HEK293 (cell line): ENCODE results near the gene FAM72B.
"Not testable (repeated sequence)": the region's sequence is repeated elsewhere in the genome, so short reads cannot be mapped to it uniquely, and the experiment has no call there.

ENCODE experiments used
- HOXA7 ChIP-seq: sonication (generic); formaldehyde crosslinking; IDR thresholded peaks from 2 replicates; pipeline ENCODE4 v1.8.1; 2022; ENCODE audit warnings: missing genetic modification reagents, borderline replicate concordance
- REST ChIP-seq: fragments of 450-650 bp; formaldehyde crosslinking; IDR thresholded peaks from 2 replicates; pipeline ENCODE4 v1.5.1; 2016; ENCODE audit warnings: missing biosample characterization, missing genetic modification characterization
- TCF7L2 ChIP-seq: IDR thresholded peaks from 2 replicates; pipeline ENCODE4 v1.6.1; 2011; ENCODE audit warnings: low read depth, mild to moderate bottlenecking, inconsistent platforms, low read length, moderate library complexity, borderline replicate concordance
- ZFP37 ChIP-seq: fragments of 450-650 bp; formaldehyde crosslinking; IDR thresholded peaks from 2 replicates; pipeline ENCODE4 v1.5.1; 2016; ENCODE audit warnings: missing biosample characterization, missing genetic modification characterization
- ZNF10 ChIP-seq: fragments of 450-650 bp; formaldehyde crosslinking; IDR thresholded peaks from 2 replicates; pipeline ENCODE4 v1.5.1; 2017; ENCODE audit warnings: missing biosample characterization, missing genetic modification characterization
- ZNF561 ChIP-seq: fragments of 450-650 bp; IDR thresholded peaks from 2 replicates; pipeline ENCODE4 v1.5.1; 2018; ENCODE audit warnings: missing biosample characterization, missing genetic modification characterization, borderline replicate concordance
- ZNF623 ChIP-seq: fragments of 450-650 bp; formaldehyde crosslinking; IDR thresholded peaks from 2 replicates; pipeline ENCODE4 v1.5.1; 2016; ENCODE audit warnings: missing biosample characterization, missing genetic modification characterization
- ZNF837 ChIP-seq: fragments of 450-650 bp; formaldehyde crosslinking; IDR thresholded peaks from 2 replicates; pipeline ENCODE4 v1.5.1; 2016; ENCODE audit warnings: missing biosample characterization, missing genetic modification characterization
- TF ChIP-seq, protein P1 (sequence below): fragments of 450-650 bp; formaldehyde crosslinking; IDR thresholded peaks from 2 replicates; pipeline ENCODE4 v1.5.1; 2016; ENCODE audit warnings: missing biosample characterization, missing genetic modification characterization
- TF ChIP-seq, protein P2 (sequence below): fragments of 450-650 bp; formaldehyde crosslinking; optimal IDR thresholded peaks from 2 replicates; pipeline ENCODE3; 2016; ENCODE audit warnings: missing biosample characterization, mild to moderate bottlenecking, missing genetic modification characterization

DNA sequence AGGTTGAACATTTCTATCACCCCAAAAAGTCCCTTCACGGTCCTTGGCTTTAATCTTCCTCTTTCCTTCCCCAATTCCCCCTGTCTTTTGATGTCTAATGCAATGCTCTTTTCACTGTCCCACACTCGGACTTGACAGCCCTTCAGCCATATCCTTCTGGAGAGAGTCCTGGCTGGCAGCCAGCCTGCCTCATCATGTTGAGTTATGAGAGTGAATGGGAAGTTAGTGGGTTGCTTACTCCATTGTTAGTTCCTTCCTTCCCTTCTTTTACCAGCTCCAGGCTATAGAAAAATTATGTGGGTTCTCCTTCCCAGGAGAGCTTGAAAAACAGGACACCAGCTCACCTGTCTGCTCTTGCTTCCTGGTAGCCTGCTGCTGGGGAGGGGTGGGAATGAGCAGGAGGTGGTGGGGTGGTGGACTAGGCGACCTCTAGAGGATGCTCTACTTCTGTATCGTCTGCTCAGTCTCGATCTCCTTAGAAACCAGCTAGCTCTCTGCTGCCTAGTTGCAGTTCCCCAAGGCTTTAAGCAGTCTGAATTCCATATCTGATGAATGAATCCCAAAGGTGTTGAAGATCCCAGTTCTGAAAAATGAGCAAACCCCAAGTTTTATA, 30.5 kb upstream of the FAM72B start:
- TF ChIP-seq, protein P1, sequence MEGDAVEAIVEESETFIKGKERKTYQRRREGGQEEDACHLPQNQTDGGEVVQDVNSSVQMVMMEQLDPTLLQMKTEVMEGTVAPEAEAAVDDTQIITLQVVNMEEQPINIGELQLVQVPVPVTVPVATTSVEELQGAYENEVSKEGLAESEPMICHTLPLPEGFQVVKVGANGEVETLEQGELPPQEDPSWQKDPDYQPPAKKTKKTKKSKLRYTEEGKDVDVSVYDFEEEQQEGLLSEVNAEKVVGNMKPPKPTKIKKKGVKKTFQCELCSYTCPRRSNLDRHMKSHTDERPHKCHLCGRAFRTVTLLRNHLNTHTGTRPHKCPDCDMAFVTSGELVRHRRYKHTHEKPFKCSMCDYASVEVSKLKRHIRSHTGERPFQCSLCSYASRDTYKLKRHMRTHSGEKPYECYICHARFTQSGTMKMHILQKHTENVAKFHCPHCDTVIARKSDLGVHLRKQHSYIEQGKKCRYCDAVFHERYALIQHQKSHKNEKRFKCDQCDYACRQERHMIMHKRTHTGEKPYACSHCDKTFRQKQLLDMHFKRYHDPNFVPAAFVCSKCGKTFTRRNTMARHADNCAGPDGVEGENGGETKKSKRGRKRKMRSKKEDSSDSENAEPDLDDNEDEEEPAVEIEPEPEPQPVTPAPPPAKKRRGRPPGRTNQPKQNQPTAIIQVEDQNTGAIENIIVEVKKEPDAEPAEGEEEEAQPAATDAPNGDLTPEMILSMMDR (tag by site-specific recombination) = not testable (repeated sequence)
- TF ChIP-seq ZNF837 (tag by site-specific recombination); ZNF10; HOXA7; REST (tag by site-specific recombination); TCF7L2; ZFP37; ZNF623; ZNF561 (tag by site-specific recombination): not testable (repeated sequence)
- TF ChIP-seq, protein P2, sequence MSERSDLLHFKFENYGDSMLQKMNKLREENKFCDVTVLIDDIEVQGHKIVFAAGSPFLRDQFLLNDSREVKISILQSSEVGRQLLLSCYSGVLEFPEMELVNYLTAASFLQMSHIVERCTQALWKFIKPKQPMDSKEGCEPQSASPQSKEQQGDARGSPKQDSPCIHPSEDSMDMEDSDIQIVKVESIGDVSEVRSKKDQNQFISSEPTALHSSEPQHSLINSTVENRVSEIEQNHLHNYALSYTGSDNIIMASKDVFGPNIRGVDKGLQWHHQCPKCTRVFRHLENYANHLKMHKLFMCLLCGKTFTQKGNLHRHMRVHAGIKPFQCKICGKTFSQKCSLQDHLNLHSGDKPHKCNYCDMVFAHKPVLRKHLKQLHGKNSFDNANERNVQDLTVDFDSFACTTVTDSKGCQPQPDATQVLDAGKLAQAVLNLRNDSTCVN (tag by site-specific recombination) = not testable (repeated sequence)
